MM.1S (cell line): ENCODE data around the gene SUPT6H.

Experiments
- EZH2phosphoT487 ChIP-seq: fragments of 300-600 bp; sonication (generic); IDR thresholded peaks from 2 replicates; pipeline ENCODE4 v1.6.1; 2018; ENCODE audit warnings: antibody characterized with exemption, low read length
- TF ChIP-seq, protein P1 (sequence below): fragments of 300-600 bp; sonication (generic); IDR thresholded peaks from 2 replicates; pipeline ENCODE4 v1.5.1; 2016; ENCODE audit warnings: antibody characterized with exemption, low read length, mixed read lengths

DNA sequence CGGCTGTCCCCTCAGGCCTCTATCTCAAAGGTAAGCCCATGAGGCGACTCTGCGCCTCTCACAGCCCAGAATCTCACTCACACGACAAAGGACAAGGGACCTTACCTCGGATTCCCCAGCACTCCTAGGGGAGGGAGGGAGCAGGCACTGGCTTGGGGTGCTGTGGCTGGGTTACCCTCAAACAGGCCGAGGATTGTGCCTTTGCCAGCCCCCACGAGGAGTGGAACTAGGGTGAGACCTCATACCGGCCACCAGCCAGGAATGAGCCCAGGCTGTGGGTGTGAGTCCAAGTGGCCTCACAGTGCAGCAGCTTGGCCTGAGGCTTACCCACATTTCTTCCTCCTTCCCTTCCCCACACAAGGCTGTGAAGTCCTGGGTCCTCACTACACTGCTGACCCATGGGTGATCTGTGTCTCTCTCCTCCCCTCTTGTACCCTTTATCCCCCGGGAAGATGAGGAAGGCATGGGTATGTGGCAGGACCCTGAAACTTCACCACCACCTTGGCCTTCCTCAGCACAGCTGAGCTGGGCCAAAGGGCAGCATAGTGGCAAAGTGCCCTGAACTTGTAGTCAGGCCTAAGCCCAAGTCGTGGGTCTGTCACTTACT, 43.8 kb downstream of the SUPT6H start:
- TF ChIP-seq, protein P1, sequence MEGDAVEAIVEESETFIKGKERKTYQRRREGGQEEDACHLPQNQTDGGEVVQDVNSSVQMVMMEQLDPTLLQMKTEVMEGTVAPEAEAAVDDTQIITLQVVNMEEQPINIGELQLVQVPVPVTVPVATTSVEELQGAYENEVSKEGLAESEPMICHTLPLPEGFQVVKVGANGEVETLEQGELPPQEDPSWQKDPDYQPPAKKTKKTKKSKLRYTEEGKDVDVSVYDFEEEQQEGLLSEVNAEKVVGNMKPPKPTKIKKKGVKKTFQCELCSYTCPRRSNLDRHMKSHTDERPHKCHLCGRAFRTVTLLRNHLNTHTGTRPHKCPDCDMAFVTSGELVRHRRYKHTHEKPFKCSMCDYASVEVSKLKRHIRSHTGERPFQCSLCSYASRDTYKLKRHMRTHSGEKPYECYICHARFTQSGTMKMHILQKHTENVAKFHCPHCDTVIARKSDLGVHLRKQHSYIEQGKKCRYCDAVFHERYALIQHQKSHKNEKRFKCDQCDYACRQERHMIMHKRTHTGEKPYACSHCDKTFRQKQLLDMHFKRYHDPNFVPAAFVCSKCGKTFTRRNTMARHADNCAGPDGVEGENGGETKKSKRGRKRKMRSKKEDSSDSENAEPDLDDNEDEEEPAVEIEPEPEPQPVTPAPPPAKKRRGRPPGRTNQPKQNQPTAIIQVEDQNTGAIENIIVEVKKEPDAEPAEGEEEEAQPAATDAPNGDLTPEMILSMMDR, result no peak
- no peak for TF ChIP-seq EZH2phosphoT487
